GM19025 (cell line): ENCODE results near the gene CYP4V2.
A peak's percentile ranks its signal among the peaks of the same experiment; 100 is the strongest.

ENCODE experiments used
- ATAC-seq: cut with Tn5 transposase; IDR thresholded peaks from one replicate; pipeline ENCODE4 v1.9.1; 2021; ENCODE audit warnings: mild to moderate bottlenecking, low read depth, moderate library complexity; ENCODE audit not compliant: unreplicated experiment

CYP4V2 gene

GRCh38 chr4:186172546-186172945 lies 18.8 kb upstream of the CYP4V2 start:
- no peak for ATAC-seq

GRCh38 chr4:186188107-186188506 lies 3.3 kb upstream of the CYP4V2 start:
- no peak for ATAC-seq

- ATAC-seq, result no peak
Measured at GRCh38 chr4:186189656-186190055, 1.7 kb upstream of the CYP4V2 start.

GRCh38 chr4:186190581-186191199 lies 677 bp upstream of the CYP4V2 start:
- ATAC-seq, result peak; percentile 22

GRCh38 chr4:186192066-186192612 lies 772 bp downstream of the CYP4V2 start:
- ATAC-seq, result no peak

- no peak for ATAC-seq
Measured at GRCh38 chr4:186193851-186194250, 2.5 kb downstream of the CYP4V2 start.

GRCh38 chr4:186196063-186196462 lies 4.7 kb downstream of the CYP4V2 start:
- ATAC-seq, result no peak

GRCh38 chr4:186200516-186200915 lies 9.1 kb downstream of the CYP4V2 start:
- ATAC-seq, result no peak

- no peak for ATAC-seq
Measured at GRCh38 chr4:186201010-186201409, 9.6 kb downstream of the CYP4V2 start.

- ATAC-seq, result peak; percentile 98
Measured at GRCh38 chr4:186201535-186202230, 10.3 kb downstream of the CYP4V2 start.

GRCh38 chr4:186202490-186203140 lies 11.2 kb downstream of the CYP4V2 start:
- no peak for ATAC-seq

GRCh38 chr4:186203406-186203805 lies 12.0 kb downstream of the CYP4V2 start:
- no peak for ATAC-seq

GRCh38 chr4:186204103-186204559 lies 12.8 kb downstream of the CYP4V2 start:
- ATAC-seq, result no peak

- no peak for ATAC-seq
Measured at GRCh38 chr4:186204686-186205085, 13.3 kb downstream of the CYP4V2 start.

GRCh38 chr4:186205156-186205555 lies 13.8 kb downstream of the CYP4V2 start:
- ATAC-seq, result no peak

- ATAC-seq, result no peak
Measured at GRCh38 chr4:186216465-186217024, 25.2 kb downstream of the CYP4V2 start.

- no peak for ATAC-seq
Measured at GRCh38 chr4:186217733-186218293, 26.4 kb downstream of the CYP4V2 start.

- no peak for ATAC-seq
Measured at GRCh38 chr4:186221624-186222023, 30.3 kb downstream of the CYP4V2 start.

GRCh38 chr4:186225848-186226247 lies 34.5 kb downstream of the CYP4V2 start:
- ATAC-seq, result no peak

- no peak for ATAC-seq
Measured at GRCh38 chr4:186226521-186227189, 35.3 kb downstream of the CYP4V2 start.
